Globus pallidus (tissue), 1 donor: ENCODE measurements around the gene SEMA7A.
"Not testable (repeated sequence)": the region's sequence is repeated elsewhere in the genome, so short reads cannot be mapped to it uniquely, and the experiment has no call there.

Experiments
- DNase-seq: peaks from one replicate; pipeline ENCODE4 v3.0.0-alpha.2; 2015; ENCODE audit warnings: low spot score

The SEMA7A gene

DNA sequence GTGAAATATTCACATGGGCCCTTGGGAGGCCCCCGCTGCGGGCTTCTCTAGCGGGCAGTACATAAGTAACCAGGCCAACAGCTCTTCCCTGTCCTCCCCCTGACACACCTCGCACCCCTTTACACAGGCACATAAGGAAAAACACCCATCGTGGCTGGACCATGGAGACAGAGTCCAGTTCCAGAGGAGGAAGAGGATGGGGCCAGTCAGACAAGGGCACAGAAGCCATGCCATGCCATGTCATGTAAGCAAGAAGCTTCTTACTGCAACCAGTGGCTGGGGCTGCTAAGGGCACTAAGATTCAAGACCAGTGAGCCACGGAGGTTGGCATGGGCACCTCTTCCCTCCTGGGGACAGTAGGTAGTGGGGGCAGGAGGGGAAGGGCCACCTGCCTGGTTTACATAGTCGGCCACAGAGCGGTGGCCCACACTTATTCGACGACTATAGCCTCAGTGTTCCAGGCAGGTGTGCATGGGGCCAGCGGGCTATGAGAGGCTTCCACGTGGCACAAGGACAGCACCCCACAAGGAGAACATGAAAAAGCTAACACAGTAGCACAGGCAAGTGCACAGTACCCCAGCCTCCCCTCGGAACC lies 60.6 kb downstream of the SEMA7A start:
- DNase-seq = no peak

DNA sequence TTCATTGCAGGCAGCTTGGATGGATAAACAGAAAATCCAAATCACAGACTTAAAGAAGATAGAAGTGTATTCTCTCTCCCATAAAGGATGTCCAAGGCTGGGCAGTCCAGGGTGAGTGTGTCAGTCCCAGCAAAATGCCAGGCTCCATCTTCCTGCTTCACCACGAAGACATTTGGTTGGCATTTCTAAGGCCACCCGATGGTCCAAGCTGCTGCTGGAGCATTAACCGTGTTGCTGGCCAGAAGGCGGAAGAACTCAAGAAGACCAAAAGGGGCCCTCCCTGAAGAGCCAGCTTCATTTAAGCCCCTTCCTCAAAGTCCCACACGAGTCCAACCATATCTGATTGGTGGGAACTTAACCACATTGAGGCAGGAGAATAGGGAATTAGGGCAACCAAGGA lies 63.3 kb downstream of the SEMA7A start:
- no peak for DNase-seq

DNA sequence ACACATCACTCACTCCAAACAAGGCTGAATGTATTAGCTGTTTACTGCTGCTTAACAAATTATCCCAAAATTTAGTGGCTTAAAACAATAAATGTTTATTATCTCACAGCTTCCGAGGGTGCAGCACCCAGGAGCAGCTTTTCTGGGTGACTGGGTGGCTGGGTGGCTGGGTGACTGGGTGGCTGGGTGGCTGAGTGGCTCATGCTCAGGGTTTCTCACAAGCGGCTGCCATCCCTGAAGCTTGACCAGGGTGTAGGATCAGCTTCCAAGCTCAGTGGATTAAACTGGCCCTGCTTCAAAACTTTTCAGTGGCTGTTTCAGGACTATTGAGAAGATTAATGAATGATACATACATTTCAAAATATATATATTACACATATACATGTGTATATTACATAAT lies 64.0 kb downstream of the SEMA7A start:
- DNase-seq = no peak

DNA sequence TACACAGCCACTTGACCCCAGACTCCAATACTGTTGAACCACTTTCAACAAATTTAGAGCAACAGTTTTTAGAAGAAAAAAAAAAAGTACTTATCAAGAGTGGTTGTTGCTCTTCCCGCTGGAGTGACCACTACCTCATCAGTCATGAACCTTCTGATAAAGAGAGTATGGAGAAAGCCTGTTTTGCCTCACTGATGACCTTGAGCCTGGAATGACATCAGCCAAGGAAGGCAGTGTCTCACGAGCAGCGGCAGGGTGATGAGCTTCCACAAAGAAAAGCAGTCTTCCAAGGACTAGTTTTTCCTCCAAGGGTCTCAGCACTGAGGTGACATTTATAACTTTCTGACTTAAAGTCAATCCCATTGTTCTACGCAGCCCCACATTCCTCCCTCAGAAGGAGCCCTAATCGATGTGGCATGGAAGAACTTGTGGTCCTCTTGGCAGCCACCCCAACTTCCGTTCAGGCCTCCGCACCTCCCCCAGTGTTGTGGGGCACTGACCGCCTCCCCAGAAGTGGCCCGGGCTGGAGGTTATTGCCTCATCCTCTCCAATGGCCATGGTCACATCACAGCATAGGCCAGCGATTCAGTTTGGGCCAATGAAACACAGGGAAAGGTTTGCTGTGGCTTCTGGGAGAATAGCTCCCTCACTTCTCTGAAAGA lies 64.5 kb downstream of the SEMA7A start:
- DNase-seq = no peak

- DNase-seq = no peak
Observed at GRCh38 chr15:74368121-74368520, 65.6 kb downstream of the SEMA7A start.

GRCh38 chr15:74367296-74367854 lies 66.4 kb downstream of the SEMA7A start, which contains the start of gene CYP11A1:
Gene CYP11A1 (minus strand): TSS chr15:74367646. CDS start chr15:74367585, 61 bp downstream.
- no peak for DNase-seq

DNA sequence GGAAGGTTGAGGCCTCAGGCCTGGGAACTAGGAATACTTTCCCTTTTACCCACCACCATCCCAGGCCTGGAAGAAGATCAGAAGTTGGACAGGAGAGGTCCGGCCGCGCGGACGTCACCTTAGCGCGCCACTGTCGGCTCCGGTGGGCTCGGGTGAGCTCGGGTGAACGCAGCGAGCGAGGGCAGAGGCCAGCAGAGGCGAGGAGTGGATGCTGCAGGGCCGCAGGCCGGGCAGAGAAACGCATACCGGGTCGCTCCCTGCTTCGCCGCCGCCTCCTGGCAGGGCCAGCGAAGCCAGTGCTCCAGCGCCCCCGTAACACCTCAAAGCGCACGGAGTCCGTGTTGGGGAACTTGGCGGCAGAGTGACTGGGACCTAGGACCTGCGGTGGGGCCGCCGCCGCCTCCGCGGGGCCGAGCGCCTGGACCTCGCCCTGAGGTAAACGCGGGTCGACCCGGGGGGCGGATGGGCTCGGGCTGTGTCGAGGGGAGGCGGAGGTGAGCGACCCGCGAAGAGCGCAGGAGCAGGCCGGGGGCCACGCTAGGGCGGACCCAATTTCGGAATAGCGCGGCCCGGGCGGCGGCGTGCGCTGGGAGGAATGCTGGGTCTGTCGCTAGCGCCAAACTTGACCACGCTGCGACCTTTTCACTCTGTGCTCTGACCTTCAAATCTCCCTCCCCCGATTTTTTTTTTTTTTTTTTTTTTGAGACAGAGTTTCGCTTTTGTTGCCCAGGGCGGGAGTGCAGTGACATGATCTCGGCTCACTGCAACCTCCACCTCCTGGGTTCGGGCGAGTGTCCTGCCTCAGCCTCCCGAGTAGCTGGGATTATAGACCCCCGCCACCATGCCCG lies 67.9 kb downstream of the SEMA7A start:
- DNase-seq = no peak

- DNase-seq = no peak
Observed at GRCh38 chr15:74364936-74365597, 68.7 kb downstream of the SEMA7A start.

DNA sequence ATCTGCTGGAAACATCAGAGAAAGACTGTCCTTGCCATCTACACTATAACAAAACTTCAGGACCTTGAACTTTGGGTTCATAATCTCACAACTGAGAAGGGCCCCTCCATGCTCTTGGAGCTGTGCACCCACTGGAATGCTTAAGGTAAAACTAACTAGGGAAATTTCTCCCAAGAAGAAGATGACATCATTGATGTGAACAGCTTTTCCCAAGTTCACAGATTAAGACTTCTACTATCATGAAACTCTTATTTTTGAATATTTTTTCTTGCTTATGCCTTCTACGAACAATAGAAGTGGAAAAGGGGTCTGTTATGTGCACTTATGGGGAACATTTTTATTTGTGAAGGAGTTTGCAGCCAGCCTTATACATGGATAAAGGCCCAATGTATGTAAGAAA lies 71.3 kb downstream of the SEMA7A start:
- no peak for DNase-seq

GRCh38 chr15:74360855-74361254 lies 72.9 kb downstream of the SEMA7A start:
- DNase-seq = not testable (repeated sequence)

DNA sequence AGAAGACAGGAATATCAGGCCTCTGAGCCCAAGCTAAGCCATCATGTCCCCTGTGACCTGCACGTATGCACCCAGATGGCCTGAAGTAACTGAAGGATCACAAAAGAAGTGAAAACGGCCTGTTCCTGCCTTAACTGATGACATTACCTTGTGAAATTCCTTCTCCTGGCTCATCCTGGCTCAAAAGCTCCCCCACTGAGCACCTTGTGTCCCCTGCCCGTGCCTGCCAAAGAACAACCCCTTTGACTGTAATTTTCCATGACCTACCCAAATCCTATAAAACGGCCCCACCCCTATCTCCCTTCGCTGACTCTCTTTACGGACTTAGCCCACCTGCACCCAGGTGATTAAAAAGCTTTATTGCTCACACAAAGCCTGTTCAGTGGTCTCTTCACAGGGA lies 74.4 kb downstream of the SEMA7A start:
- not testable (repeated sequence) for DNase-seq
